GM12875 (cell line): ENCODE data around the gene APP.

ENCODE experiments used
- H3K4me3 ChIP-seq: one replicate; pipeline ENCODE4 v1.5.1; 2011; ENCODE audit warnings: low read depth, low read length, control low read depth
- TF ChIP-seq, protein P1 (sequence below): IDR thresholded peaks from 2 replicates; pipeline ENCODE4 v1.5.1; 2011; ENCODE audit warnings: low read depth, mild to moderate bottlenecking, control low read depth, inconsistent platforms, low read length, moderate library complexity, borderline replicate concordance; ENCODE audit not compliant: insufficient read depth

APP gene

DNA sequence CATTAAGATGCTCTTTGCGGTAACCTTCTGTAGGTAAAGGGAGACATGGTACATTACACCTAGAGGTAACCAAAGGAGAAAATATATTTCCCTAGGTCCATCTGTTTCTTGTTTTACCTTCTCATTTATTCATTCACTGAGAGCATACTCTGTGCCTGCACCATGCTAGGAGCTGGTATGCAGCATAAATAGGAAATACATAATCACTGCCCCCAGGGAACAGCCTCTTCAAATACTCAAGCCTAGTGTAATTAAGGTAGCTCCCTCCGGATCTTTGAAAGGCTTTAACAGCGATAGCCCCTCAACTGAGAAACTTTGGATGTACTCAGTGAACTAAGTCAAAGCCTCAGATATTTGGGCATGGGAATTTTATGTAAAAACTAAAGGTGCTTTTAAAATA lies 312.2 kb downstream of the APP start:
- H3K4me3 ChIP-seq: no peak overlapping the region
- TF ChIP-seq, protein P1, sequence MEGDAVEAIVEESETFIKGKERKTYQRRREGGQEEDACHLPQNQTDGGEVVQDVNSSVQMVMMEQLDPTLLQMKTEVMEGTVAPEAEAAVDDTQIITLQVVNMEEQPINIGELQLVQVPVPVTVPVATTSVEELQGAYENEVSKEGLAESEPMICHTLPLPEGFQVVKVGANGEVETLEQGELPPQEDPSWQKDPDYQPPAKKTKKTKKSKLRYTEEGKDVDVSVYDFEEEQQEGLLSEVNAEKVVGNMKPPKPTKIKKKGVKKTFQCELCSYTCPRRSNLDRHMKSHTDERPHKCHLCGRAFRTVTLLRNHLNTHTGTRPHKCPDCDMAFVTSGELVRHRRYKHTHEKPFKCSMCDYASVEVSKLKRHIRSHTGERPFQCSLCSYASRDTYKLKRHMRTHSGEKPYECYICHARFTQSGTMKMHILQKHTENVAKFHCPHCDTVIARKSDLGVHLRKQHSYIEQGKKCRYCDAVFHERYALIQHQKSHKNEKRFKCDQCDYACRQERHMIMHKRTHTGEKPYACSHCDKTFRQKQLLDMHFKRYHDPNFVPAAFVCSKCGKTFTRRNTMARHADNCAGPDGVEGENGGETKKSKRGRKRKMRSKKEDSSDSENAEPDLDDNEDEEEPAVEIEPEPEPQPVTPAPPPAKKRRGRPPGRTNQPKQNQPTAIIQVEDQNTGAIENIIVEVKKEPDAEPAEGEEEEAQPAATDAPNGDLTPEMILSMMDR: no peak

DNA sequence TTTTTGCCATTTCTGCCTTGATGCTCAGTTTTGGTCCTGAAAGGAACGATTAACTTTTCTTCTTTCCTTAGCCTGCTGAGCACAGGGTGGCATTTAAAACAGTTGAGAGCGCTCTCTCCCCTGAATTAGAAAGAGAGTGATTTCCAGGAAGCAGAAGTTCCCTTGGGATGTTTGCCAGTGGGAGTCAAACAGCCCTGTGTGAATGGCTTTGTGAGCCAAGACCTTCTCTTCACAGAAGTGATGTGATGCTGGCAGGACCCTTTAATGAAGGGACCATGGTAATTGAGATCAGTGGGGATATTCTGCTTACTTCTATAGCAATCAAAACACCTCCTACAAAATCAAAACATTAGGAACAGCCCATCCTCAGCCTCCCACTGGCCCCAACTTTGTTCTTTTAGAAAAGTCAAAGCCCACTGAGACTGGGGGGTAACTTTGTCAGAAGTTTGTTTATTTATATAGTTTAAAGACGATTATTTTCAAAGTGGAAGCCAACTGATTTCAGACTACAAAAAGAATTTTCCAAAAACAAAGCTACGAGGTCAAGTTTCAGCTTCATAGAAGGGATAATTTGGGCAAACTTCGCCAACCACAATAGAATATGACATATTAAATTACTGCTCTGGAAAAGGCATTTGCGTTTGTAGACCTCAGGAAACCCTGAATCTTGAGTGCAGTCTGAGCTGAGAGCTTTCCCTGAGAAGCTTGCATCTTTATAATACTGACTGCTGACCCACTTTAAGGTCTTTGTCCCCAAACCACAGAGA lies 313.1 kb downstream of the APP start:
- TF ChIP-seq, protein P1: no peak
- H3K4me3 ChIP-seq: no peak overlapping the region

DNA sequence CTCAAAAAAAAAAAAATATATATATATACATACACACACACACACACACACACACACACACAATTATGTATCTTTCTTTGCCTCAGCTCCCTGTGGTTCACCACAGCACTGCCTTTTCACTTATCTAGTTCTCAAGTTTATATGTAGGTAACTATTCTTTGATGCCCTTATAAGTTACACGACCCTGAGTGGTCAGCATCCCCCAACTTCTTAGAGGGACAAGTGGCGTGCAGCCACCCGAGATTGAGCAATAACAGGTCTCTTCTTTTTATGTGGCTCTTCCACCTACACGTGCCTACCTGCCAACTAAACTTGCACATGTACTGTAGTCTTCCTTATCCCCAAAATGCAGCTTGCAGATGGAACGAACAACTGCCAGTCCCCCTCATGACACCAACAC lies 315.0 kb downstream of the APP start:
- TF ChIP-seq, protein P1: no peak
- no peak overlapping the region for H3K4me3 ChIP-seq

DNA sequence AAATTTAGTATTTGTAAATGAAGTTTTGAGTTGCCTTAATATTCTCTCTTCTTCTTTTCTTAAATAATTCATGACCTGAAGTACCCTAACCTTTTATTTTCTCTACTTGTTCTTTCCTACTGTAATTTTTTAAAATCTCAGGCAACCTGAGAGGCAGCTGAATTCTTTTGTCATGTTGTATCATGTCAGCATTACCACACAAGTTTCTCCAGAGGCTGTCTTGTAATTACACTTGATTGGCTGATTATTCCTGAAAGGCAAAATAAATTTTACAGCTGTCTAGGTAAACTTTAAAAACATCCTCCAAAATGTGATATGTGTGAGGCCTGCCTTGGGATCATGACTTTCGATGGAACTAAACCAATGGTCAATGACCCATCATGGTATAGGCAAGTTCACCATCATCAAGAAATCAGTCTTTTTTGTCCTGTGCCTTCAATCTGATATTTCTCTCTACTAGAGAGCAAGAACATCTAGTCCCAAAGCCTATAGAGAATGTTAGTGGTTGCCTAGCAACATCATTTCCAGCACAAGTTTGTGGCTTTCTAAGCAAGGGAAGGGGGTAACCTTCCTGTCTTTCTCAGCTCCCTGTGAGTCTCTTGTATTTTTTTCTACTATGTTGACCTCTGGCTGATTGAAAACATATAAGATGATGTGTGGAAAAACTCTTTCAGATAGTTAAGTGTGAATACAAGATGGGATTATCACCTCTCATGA lies 320.3 kb downstream of the APP start:
- H3K4me3 ChIP-seq: no peak overlapping the region
- TF ChIP-seq, protein P1: no peak

- TF ChIP-seq, protein P1: no peak
- no peak overlapping the region for H3K4me3 ChIP-seq
These were observed 322.3 kb downstream of the APP start for GRCh38 chr21:25848309-25848708.

DNA sequence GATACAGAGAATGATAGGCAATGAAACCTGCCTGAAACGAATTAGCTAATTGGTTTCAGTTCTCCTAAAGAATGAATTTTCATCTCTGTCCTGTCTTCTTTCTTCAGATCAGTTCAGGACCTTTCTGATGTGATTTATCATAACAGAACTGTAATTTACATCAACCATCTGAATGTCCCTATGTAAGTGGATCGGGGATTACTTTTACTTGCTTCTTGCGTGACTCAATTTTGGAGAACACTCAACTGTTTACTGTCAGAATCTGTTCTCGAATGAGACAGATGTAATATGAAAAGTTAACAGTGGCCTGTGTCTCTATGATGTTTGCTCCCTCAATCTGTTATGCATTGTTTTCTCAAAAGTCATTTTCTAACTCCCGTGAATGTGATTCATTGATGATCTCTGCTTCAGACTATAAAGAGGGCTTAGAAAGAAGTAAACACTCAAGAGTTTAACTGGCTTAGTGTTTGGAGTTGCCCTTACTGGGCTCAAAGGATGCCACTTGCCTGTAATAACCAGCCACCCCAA lies 324.8 kb downstream of the APP start:
- TF ChIP-seq, protein P1: no peak
- H3K4me3 ChIP-seq: no peak overlapping the region
